DMS53 (cell line): ENCODE data around the gene MPZ.
"Not testable (repeated sequence)": the region's sequence is repeated elsewhere in the genome, so short reads cannot be mapped to it uniquely, and the experiment has no call there.

ENCODE experiments used
- DNase-seq: peaks from one replicate; lab custom pipeline; 2025; lab: John Stamatoyannopoulos, UW

MPZ gene

DNA sequence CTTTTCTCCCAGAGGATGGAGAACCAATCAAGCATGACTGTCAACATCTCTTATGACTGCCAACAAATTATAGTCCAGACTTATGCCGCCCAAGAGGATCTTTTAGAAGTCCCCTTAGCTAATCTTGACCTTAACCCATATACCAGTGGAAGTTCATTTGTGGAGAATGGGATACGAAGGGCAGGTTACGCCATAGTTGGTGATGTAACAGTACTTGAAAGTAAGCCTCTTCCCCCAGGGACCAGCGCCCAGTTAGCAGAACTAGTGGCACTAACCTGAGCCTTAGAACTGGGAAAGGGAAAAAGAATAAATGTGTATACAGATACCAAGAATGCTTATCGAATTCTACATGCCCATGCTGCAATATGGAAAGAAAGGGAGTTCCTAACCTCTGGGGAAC, 54.5 kb downstream of the MPZ start:
- DNase-seq: not testable (repeated sequence)
